Testis (tissue), 2 donors: ENCODE results near the gene TBX21.

ENCODE experiments used
- CTCF ChIP-seq, 3 experiments: fragments of 450-650 bp in 2 of 3; fragments of 200-600 bp in 1 of 3; sonication (generic) in 1 of 3; IDR thresholded peaks; one replicate each; pipeline ENCODE4 v1.5.1; 2016 to 2019; ENCODE audit warnings: antibody characterized with exemption in 3 of 3, mild to moderate bottlenecking in 2 of 3, moderate library complexity in 1 of 3
- POLR2A ChIP-seq: fragments of 450-650 bp; IDR thresholded peaks from one replicate; pipeline ENCODE4 v1.6.1; 2017; ENCODE audit warnings: antibody characterized with exemption, mild to moderate bottlenecking, moderate library complexity

GRCh38 chr17:47696717-47697642 lies 36.1 kb upstream of the TBX21 start:
- TF ChIP-seq CTCF (IDR thresholded peaks at IDR 0.05): no peak
- no peak for TF ChIP-seq POLR2A
